ENCODE data around the gene DZIP1L. TPM values are rescaled to one million over a fixed set of nuclear protein-coding genes. Genes with fewer than 3 reads are reported as not detected.
A peak's percentile ranks its signal among the peaks of the same experiment; 100 is the strongest.

The DZIP1L gene
- total and polyA plus RNA-seq, 2 donors (not counting 3 experiments of a cell fraction or from before 2014, with no cell fraction given) = 3.0 to 17.9 TPM

DNA sequence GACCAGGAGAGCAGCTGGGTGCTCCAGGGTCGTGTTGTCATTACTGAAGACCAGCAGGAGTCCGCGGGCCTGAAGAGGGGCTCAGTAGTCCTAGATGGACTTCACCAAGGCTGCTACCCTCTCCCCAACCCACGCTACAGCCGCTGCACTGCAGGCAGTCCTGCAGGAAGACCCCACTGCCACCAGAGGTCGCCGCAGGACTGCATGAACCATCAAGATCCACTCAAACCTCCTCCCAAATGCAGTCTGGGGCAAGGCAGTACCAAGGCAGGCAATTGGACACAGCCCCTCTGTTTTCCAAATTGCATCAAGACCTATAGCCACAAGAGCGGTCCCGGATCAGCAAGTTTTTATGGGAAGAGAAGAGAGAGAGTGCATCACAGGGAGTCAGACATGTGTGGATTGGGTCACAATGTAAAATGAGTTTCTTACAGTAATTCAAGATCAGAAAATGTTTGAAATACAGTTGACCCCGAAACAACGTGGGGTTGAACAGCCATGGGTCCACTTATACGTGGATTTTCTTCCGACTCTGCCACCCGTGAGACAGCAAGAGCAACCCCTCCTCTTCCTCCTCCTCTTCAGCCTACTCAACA lies 46.7 kb downstream of the DZIP1L start:
- Histone ChIP-seq H3K79me2 (ENCODE audit: control insufficient read depth, insufficient read depth, low read length) (no peaks in the 10 kb centered on the region), H4K20me1 (replicated peaks; ENCODE audit: control insufficient read depth, extremely low read depth, insufficient read depth, low read length) (no peaks in the 10 kb centered on the region), H3K4me2 (ENCODE audit: insufficient read depth, low read length) (no peak overlapping the region), H2AFZ (ENCODE audit: low read depth, low read length) (no peak overlapping the region), H3K27me3 (ENCODE audit: control insufficient read depth in 2 of 2, insufficient read depth in 2 of 2, low read length in 2 of 2) (no peaks in the 10 kb centered on the region), H3K9ac (replicated peaks; ENCODE audit: extremely low read depth, insufficient read depth, low read length) (no peak overlapping the region), H3K27ac (ENCODE audit: insufficient read depth, low read depth, low read length) (no peak overlapping the region), H3K4me1 (ENCODE audit: control insufficient read depth, extremely low read depth, insufficient read depth, low read length) (no peaks in the 10 kb centered on the region), H3K36me3 (ENCODE audit: control insufficient read depth in 2 of 2, extremely low read depth in 1 of 2, insufficient read depth in 2 of 2, low read length in 2 of 2) (no peaks in the 10 kb centered on the region), H3K9me3 (replicated peaks; ENCODE audit: control insufficient read depth, insufficient read depth, low read length) (no peaks in the 10 kb centered on the region), H3K9me1 (replicated peaks; ENCODE audit: control insufficient read depth, extremely low read depth, insufficient read depth, low read length) (no peaks in the 10 kb centered on the region), H3K4me3 (replicated peaks in 1 of 3; ENCODE audit: insufficient read depth in 1 of 3, low read depth in 1 of 3, low read length in 3 of 3) (no peak overlapping the region)
- peak; percentile 79 for FAIRE-seq
- dilution Hi-C loops (cut with MboI; ENCODE audit: extremely low pct_ligation_motif_present, low sequenced_read_pairs) (no loop called here), intact Hi-C loops (cut with micrococcal nuclease) (loop anchor here (1.0 to 5.0 kb wide), 5 partner anchors 47 to 349 kb away; partner anchors contain the start of genes DBR1, DZIP1L and MRAS)
- peak; percentile 62 for DNase-seq (ENCODE audit: low read depth, low spot score)
- ChIA-PET POLR2A (no interaction called here), CTCF (interaction anchor here (0.9 to 3.2 kb wide), 8 partner anchors 11 to 525 kb away, joined by 3 to 111 read pairs (median 3); partner anchors contain the start of gene CEP70)
- BruUV-seq (replicated peaks) = no TSS peak
- TF ChIP-seq MYC (IDR thresholded peaks at IDR 0.05; ENCODE audit: low read depth, low read length) = no peak
- TF ChIP-seq, protein P1, sequence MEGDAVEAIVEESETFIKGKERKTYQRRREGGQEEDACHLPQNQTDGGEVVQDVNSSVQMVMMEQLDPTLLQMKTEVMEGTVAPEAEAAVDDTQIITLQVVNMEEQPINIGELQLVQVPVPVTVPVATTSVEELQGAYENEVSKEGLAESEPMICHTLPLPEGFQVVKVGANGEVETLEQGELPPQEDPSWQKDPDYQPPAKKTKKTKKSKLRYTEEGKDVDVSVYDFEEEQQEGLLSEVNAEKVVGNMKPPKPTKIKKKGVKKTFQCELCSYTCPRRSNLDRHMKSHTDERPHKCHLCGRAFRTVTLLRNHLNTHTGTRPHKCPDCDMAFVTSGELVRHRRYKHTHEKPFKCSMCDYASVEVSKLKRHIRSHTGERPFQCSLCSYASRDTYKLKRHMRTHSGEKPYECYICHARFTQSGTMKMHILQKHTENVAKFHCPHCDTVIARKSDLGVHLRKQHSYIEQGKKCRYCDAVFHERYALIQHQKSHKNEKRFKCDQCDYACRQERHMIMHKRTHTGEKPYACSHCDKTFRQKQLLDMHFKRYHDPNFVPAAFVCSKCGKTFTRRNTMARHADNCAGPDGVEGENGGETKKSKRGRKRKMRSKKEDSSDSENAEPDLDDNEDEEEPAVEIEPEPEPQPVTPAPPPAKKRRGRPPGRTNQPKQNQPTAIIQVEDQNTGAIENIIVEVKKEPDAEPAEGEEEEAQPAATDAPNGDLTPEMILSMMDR (IDR thresholded peaks at IDR 0.05; ENCODE audit: extremely low read depth in 1 of 2, insufficient read depth in 1 of 2, low read depth in 1 of 2, low read length in 2 of 2) = peak; percentile 95 to 98

DNA sequence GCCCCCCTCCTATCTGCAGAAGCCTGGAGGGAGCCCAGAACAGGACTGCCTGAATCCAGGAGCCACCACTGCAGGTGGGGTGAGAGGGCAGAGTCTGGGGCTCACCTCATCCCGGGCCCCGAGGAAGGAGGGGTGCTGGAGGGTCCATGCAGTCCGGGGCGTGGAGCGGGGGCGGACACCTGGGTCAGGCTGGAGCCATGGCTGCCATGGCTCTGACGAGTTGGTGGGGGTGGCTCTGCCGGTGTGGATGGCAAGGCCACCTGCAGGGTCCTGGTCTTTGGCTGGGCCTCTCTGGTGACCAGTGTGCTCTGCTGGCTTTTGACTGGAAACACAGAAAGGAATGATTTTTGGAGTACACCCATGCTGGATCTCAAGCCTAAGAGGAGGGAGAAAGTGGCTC lies 47.4 kb downstream of the DZIP1L start:
- BruUV-seq (replicated peaks) = no TSS peak
- Histone ChIP-seq H2AFZ (ENCODE audit: low read depth, low read length) (no peak overlapping the region), H3K4me2 (ENCODE audit: insufficient read depth, low read length) (no peak overlapping the region), H3K9me1 (replicated peaks; ENCODE audit: control insufficient read depth, extremely low read depth, insufficient read depth, low read length) (no peaks in the 10 kb centered on the region), H3K36me3 (ENCODE audit: control insufficient read depth in 2 of 2, extremely low read depth in 1 of 2, insufficient read depth in 2 of 2, low read length in 2 of 2) (no peaks in the 10 kb centered on the region), H4K20me1 (replicated peaks; ENCODE audit: control insufficient read depth, extremely low read depth, insufficient read depth, low read length) (no peaks in the 10 kb centered on the region), H3K27me3 (ENCODE audit: control insufficient read depth in 2 of 2, insufficient read depth in 2 of 2, low read length in 2 of 2) (no peaks in the 10 kb centered on the region), H3K9ac (replicated peaks; ENCODE audit: extremely low read depth, insufficient read depth, low read length) (no peak overlapping the region), H3K9me3 (replicated peaks; ENCODE audit: control insufficient read depth, insufficient read depth, low read length) (no peaks in the 10 kb centered on the region), H3K4me1 (ENCODE audit: control insufficient read depth, extremely low read depth, insufficient read depth, low read length) (no peaks in the 10 kb centered on the region), H3K4me3 (replicated peaks in 1 of 3; ENCODE audit: insufficient read depth in 1 of 3, low read depth in 1 of 3, low read length in 3 of 3) (no peak overlapping the region), H3K27ac (ENCODE audit: insufficient read depth, low read depth, low read length) (no peak overlapping the region), H3K79me2 (ENCODE audit: control insufficient read depth, insufficient read depth, low read length) (no peaks in the 10 kb centered on the region)
- intact Hi-C loops (cut with micrococcal nuclease) (loop anchor here (1.0 to 5.0 kb wide), 5 partner anchors 47 to 349 kb away; partner anchors contain the start of genes DBR1, DZIP1L and MRAS), dilution Hi-C loops (cut with MboI; ENCODE audit: extremely low pct_ligation_motif_present, low sequenced_read_pairs) (no loop called here)
- CTCF ChIA-PET = interaction anchor here (5.5 kb wide), 1 partner anchor 51 kb away, joined by 69 read pairs; no protein-coding TSS in a partner anchor
- no peak for TF ChIP-seq GATA2 (IDR thresholded peaks at IDR 0.05; ENCODE audit: insufficient read depth, insufficient read length, low read depth, low read length)
- no peak for TF ChIP-seq MYC (IDR thresholded peaks at IDR 0.05; ENCODE audit: low read depth, low read length)
- POLR2A ChIA-PET = no interaction called here
- DNase-seq (ENCODE audit: low read depth, low spot score) = no peak
- FAIRE-seq = no peak

Data from endothelial cell of umbilical vein (primary cell).